ENCODE measurements around the gene ZNF148.

DNA sequence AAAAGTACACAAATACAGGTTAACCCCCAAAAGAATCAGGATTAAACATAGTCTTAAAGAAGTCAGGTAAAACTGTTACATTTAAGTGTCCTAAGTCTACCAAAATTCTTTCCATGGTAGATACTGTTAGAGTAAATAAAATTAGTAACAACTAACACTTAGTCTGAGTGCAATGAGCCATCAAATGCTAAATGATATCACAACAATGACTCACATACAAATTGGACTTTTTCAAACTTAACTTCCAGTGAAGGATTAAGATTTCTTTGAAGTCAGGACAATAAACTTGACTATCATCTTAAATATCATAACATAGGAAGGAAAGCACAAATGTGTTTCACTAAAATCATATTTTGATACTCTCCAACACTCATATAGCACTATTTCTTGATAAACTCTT, 43.9 kb downstream of the ZNF148 start:
- no peak for TF ChIP-seq TAF1 (IDR thresholded peaks at IDR 0.05; ENCODE audit: borderline replicate concordance, insufficient read depth, low read length)
- TF ChIP-seq, protein P1, sequence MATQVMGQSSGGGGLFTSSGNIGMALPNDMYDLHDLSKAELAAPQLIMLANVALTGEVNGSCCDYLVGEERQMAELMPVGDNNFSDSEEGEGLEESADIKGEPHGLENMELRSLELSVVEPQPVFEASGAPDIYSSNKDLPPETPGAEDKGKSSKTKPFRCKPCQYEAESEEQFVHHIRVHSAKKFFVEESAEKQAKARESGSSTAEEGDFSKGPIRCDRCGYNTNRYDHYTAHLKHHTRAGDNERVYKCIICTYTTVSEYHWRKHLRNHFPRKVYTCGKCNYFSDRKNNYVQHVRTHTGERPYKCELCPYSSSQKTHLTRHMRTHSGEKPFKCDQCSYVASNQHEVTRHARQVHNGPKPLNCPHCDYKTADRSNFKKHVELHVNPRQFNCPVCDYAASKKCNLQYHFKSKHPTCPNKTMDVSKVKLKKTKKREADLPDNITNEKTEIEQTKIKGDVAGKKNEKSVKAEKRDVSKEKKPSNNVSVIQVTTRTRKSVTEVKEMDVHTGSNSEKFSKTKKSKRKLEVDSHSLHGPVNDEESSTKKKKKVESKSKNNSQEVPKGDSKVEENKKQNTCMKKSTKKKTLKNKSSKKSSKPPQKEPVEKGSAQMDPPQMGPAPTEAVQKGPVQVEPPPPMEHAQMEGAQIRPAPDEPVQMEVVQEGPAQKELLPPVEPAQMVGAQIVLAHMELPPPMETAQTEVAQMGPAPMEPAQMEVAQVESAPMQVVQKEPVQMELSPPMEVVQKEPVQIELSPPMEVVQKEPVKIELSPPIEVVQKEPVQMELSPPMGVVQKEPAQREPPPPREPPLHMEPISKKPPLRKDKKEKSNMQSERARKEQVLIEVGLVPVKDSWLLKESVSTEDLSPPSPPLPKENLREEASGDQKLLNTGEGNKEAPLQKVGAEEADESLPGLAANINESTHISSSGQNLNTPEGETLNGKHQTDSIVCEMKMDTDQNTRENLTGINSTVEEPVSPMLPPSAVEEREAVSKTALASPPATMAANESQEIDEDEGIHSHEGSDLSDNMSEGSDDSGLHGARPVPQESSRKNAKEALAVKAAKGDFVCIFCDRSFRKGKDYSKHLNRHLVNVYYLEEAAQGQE (IDR thresholded peaks at IDR 0.05; ENCODE audit: insufficient read depth in 1 of 2, low read depth in 2 of 2, low read length in 2 of 2): no peak
- no peak for TF ChIP-seq POLR2AphosphoS5 (IDR thresholded peaks at IDR 0.05; ENCODE audit: low read depth, low read length)
- no peak for TF ChIP-seq SIN3A (IDR thresholded peaks at IDR 0.05; ENCODE audit: borderline replicate concordance, insufficient read depth, low read length)
- TF ChIP-seq FOXP2 (optimal IDR thresholded peaks at IDR 0.05; ENCODE audit: borderline replicate concordance, extremely low read depth, extremely low read length, insufficient read depth): no peak
